ENCODE data around the gene PSG5.
"Not testable (repeated sequence)": the region's sequence is repeated elsewhere in the genome, so short reads cannot be mapped to it uniquely, and the experiment has no call there.

GRCh38 chr19:43120433-43121026 is 65.8 kb downstream of the PSG5 start:
- not testable (repeated sequence) for TF ChIP-seq CTCF (conservative IDR thresholded peaks at IDR 0.05; ENCODE audit: low read length); EZH2phosphoT487 (IDR thresholded peaks at IDR 0.05; ENCODE audit: borderline replicate concordance)
